T-helper 2 cell (primary cell): ENCODE data around the gene PRKG1.

ENCODE experiments used
- DNase-seq, 5 experiments: peaks; one replicate each; pipeline versions ENCODE4 v3.0.0 to v3.0.0-alpha.2; 2012 to 2022
- total RNA-seq, 2 donors: gene quantifications; one replicate each; lab custom pipeline; 2026; lab: John Stamatoyannopoulos, UW

Gene PRKG1
- total RNA-seq, result 0.31 to 1.0 reads per million in 2 donors

- peak in 1 of 5 experiments; percentile 3 for DNase-seq
Measured at GRCh38 chr10:51074238-51075028, at the start of gene PRKG1. Gene PRKG1, plus strand, starts transcription at chr10:51074487.

- no peak for DNase-seq
Measured at GRCh38 chr10:51028420-51028819, 45.9 kb upstream of the PRKG1 start.

DNA sequence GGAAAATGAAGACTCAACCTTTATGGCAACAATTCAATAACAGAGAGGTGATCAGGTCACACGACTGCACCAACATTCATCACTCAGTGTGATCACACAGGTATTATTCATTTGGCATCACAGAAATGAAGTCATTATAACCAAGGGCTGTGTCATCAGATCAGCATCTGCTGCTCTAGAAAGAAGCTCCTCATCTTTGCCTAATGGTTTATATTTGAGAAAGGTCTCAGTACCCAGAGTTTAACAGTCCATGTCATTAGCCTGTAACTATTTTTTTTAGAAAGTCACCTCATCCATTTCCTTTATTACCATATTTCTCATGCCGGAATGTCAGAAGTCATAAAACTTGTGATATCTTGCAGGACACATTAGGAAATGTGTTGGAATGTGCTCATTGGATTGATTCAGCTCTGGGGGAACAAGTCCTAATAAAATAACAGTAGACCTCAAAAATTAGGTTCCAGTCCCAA, 45.1 kb upstream of the PRKG1 start:
- no peak for DNase-seq

- DNase-seq, result no peak
Measured at GRCh38 chr10:51030480-51030879, 43.8 kb upstream of the PRKG1 start.

DNA sequence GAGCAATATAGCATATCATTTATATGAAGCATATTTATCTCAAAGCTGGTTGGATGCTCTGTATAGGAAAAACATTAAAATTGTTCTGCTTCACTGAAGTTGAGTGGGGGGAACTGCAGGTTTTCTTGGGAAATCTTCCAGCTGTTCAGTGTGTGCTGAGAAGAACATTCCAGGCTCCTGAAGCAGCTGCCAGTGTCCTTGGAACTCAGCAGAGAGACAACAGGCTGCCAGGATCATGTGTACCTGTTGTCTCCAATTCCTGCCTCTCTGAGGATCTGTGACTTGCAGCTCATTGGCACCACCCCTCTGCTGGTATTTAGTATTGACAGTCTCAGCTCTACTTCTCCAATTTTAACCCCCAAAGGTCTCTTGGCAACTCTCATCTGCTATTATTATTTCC, 42.3 kb upstream of the PRKG1 start:
- no peak for DNase-seq

DNA sequence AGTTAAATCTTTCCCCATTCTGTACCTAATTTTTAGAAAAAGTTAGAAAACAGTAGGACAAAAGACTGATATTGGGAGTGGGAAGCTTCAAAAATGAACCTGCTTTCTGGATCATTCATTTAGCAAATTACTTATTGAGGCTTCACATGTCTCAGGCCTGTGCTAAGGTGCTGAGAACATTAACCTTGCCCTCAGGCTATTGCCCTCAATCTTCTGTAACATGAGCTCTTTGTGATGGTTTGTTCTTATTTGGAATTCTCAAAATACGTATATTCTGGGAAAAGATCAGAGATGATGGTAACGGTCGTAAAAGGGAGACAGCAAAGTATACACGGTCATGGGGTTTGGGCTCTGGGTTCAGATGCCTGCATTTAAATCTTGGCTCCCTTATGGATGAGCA, 39.5 kb upstream of the PRKG1 start:
- no peak for DNase-seq

DNA sequence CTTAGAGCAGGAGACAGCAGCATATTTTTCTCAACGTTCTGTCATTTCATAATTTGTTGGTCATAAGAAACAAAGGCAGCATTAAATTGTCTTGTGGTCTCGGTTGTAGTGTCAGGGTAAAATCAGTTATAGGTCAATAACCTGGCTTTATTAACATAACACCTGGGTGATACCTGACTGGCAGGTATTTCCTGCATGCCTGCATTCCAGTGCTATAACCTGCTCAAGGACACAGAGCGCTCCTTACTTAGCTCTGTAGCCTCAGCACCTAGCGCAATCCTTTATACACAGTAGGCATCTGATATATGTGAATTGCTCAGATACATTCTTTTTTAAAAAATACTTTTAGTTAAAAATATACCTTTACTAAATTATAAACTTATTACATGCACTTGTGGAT, 38.9 kb upstream of the PRKG1 start:
- DNase-seq, result no peak

DNA sequence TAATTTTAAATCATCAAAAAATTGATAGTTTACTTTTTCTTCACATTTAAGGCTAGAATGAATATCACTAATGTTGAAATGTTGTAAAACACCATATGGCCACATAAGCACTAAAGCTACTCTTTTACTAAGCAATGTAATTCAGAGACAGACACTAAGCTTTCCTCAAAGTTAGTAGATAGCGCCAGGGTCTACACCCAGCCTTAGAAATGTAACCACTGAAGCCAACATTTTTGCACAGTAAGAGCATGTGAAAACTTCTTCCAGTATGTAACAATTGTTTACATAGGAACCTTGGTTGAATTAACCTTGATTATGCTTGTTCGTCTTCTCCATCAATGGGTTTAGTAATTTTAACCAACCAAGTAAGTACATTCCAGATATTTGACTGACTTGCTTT, 28.4 kb upstream of the PRKG1 start:
- no peak for DNase-seq

DNA sequence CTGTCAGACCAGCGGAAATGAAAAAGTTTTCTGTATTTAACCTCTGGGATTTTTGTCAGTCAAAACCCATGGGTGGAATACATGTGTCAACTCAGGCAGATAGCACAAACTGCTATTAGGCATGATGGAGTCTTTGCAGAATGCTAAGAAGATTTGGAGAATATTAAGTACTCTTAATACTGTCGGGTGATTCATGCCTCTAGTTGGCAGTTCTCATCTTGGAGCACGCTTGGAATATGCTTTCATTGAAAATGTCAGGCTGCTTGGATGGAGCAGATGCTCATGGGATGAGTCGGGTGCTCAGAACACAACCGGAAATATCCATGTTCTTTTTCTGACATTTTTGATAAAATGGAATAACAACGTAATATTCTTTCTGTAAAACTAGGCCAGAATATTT, 27.6 kb upstream of the PRKG1 start:
- no peak for DNase-seq

DNA sequence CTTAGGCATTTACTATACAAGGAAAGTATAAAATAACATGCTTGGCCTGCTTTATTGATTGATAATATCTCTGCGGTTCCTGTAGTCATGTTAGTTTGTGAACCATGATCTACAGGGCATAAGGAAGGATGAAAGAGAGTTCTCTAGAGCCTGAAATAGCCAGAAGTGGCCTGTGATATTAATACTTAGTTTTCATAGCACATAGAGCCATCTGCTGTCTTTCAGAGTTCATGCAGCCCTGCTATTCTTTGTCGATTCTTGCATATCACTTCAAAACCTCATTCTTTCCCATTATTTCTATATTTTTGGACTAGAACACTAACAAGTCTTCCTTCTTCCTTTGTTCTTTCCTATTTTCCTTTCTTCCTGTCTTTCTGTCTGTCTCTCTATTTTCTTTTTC, 26.4 kb upstream of the PRKG1 start:
- DNase-seq, result no peak

DNA sequence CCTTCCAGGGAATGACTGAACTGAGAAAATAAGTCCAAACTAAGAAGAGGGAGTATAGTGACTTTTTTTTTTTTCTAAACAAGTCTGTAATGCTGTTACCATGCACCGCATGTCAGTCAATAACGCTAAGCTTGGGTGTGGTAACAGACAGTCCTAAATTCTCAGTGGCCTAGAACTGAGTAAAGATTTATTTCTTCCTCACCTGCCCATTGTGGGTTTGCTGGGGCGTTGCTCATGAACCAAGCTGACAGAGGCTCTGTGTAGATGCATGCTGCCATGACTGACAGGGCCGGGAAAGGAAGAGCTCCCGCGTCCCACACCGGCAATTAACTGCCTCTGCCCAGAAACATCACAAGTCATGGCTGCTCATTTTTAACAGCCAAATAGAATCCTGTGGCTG, 25.5 kb upstream of the PRKG1 start:
- no peak for DNase-seq

DNA sequence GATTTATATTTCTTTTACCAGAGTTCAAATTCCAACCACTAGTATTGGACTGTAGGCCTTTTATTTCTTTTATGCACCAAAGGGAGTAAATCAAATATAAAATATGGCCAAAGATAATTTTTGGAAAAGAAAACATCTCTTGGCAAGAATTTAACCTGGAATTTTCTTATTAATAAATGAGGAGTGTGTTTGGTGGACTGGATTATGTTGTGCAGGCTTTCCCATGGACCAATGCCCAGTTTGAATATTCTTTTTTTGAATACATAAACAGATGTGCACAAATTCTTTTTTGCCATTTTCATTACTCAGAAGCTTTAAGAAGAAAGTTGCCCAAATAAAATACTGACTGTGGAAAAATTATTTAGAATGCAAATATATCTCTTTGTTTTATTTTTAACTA, 22.1 kb upstream of the PRKG1 start:
- DNase-seq, result no peak

DNA sequence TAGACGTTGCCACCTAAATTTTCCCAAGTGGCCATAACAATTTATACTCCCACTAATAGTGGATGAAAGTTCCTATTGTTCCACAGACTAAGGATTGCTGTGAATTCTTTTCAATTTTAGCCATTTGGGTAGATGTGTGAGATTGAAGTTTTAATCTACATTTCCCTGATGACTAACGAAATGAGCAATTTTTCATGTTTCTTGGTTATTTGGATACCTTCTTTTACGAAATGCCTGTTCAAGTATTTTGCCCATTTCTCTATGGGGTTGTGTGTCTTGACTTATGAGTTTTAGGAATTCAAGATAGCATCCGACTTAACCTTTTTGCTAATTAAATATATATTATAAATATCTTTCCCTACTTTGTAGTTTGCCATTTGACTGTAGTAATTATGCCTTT, 16.4 kb upstream of the PRKG1 start:
- no peak for DNase-seq

GRCh38 chr10:51063166-51063565, 11.1 kb upstream of the PRKG1 start:
- no peak for DNase-seq

DNA sequence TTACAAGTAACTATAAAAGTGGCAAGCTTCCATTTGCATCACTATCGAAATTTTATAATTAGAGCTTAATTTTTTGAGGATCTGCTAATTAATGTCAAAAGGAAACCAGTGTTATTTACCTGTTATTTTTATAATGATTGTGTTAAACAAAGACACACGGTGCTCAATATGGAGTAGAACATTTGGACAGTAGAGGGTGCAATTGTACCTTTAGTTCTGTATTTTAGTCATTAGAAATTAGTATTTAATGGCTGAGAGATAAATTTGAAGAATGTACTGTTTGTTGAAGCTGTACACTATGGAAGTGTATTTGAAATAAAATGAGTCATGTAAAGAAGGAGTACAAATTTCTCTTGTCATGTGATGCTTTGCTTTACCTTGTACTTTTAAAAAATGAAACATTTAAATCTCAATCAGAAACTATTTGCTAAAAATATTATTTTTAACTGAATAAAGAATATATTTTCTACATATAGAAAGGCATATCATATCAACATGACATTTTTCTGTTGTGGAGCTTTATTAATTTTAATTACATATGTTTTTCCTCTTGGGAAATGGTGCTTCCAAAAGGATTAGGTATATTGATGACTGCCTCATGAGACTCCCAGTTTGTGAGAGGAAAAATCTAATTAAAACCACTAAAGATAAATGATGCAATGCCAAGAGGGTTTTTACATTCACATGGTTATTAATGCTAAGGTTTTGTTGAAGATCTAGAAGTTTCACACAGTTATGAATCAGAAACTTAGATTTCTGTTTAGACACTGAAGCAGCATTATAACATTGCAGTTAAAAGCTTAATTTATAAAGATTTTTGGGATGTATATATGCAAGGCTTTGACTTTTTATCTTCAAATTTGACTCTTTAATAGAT, 10.4 kb upstream of the PRKG1 start:
- no peak for DNase-seq

GRCh38 chr10:51066231-51066630, 8.1 kb upstream of the PRKG1 start:
- DNase-seq, result no peak

- no peak for DNase-seq
Measured at GRCh38 chr10:51072210-51072609, 2.1 kb upstream of the PRKG1 start.

- DNase-seq, result no peak
Measured at GRCh38 chr10:51072921-51073434, 1.3 kb upstream of the PRKG1 start.

- DNase-seq, result no peak
Measured at GRCh38 chr10:51073453-51074237, 642 bp upstream of the PRKG1 start.

DNA sequence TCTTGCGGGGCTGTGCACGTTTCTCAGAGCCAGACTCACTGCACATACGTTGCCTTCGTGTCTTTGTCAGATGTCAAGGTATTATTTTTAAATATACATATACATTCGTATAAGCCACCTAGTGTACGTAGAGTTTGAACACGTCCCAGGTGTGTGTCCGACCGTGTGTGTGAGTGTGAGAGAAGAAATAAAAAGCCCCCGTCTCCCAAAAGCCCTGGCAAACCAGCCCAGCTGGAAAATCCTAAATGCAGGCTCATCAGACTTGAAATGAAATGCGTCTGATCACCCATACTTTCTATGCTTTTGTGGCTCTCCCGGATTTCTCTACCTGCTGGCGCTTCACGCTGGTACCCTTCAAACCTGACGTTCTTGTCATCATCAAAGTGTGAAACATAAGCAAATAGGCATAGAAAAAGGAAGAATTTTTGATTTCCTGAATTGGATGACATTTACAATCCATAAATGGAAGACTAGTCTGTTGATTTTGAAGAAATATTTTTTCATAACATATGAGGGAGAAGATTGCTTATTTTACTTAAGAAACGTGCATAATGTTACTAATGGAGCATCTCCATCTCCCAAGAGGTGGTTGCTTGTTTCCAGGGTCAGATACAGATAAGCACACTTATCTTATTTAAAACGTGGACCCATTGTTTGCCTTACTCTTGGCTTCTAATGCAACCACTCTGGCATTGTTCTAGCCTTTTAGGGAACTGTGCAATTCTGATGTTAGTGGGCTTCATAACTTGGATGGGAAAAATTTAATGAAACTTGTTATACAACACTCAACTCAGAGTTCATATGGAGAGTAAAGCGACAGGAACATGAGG, 971 bp downstream of the PRKG1 start:
- DNase-seq, result no peak

DNA sequence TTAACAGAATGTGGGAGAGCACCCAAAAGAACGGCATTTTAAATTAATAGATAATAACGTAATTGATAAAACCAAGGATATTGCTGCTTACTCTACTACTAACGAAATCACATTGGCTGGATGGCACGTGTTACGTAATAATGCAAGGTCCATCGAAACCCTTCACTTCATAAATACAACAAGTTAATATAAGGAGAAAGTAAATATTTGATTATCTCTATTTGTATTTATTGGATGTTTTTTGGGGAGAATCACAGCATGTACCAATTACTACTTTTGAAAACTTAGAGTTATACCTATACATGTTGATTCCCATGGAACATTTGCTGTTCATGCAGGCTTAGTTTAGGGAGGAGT, 1.6 kb downstream of the PRKG1 start:
- DNase-seq, result no peak

- DNase-seq, result no peak
Measured at GRCh38 chr10:51076299-51076841, 2.1 kb downstream of the PRKG1 start.
